Astrocyte of the hippocampus (primary cell): Measurements from ENCODE around the gene MRC2.
"Not testable (repeated sequence)": the region's sequence is repeated elsewhere in the genome, so short reads cannot be mapped to it uniquely, and the experiment has no call there.

ENCODE experiments used
- DNase-seq: peaks from one replicate; pipeline ENCODE4 v3.0.0; 2011; ENCODE audit warnings: low read depth, low spot score

Gene MRC2, protein sequence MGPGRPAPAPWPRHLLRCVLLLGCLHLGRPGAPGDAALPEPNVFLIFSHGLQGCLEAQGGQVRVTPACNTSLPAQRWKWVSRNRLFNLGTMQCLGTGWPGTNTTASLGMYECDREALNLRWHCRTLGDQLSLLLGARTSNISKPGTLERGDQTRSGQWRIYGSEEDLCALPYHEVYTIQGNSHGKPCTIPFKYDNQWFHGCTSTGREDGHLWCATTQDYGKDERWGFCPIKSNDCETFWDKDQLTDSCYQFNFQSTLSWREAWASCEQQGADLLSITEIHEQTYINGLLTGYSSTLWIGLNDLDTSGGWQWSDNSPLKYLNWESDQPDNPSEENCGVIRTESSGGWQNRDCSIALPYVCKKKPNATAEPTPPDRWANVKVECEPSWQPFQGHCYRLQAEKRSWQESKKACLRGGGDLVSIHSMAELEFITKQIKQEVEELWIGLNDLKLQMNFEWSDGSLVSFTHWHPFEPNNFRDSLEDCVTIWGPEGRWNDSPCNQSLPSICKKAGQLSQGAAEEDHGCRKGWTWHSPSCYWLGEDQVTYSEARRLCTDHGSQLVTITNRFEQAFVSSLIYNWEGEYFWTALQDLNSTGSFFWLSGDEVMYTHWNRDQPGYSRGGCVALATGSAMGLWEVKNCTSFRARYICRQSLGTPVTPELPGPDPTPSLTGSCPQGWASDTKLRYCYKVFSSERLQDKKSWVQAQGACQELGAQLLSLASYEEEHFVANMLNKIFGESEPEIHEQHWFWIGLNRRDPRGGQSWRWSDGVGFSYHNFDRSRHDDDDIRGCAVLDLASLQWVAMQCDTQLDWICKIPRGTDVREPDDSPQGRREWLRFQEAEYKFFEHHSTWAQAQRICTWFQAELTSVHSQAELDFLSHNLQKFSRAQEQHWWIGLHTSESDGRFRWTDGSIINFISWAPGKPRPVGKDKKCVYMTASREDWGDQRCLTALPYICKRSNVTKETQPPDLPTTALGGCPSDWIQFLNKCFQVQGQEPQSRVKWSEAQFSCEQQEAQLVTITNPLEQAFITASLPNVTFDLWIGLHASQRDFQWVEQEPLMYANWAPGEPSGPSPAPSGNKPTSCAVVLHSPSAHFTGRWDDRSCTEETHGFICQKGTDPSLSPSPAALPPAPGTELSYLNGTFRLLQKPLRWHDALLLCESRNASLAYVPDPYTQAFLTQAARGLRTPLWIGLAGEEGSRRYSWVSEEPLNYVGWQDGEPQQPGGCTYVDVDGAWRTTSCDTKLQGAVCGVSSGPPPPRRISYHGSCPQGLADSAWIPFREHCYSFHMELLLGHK (N-terminal part only)

DNA sequence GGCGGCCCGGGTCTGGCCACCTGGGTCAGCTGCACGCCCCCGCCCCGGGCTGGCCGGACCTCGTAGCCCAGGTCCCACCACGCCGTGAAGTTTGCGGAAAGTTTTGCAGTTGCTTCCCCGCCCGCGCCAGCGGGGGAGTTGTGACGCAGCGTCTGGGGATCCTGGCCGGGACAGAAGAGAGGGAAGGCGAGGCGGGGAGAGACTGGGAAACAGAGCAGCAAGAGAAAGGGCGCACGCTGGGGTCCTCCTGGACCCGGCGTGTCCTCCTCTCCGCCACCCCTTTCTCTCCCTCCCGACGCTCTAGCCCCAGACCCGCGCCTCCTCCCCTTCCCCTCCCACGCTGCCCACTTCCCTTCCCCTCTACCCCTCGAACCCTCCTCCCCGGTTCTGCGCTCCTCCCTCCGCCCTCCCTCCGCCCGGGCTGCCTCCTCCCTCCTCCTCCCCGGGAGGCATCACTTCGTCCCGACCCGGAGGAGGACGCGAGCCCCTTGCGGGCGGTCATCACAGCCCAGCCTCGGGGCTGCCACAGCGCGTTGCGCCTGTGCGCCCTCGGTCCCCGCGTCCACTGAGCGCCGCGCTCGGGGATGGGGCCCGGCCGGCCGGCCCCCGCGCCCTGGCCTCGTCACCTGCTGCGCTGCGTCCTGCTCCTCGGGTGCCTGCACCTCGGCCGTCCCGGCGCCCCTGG, at the start of gene MRC2:
TSS of gene MRC2 (plus strand) at position 452 of the 685 bp plus-strand sequence. CDS start at position 585, 133 bp downstream.
- DNase-seq, result peak; percentile 94

DNA sequence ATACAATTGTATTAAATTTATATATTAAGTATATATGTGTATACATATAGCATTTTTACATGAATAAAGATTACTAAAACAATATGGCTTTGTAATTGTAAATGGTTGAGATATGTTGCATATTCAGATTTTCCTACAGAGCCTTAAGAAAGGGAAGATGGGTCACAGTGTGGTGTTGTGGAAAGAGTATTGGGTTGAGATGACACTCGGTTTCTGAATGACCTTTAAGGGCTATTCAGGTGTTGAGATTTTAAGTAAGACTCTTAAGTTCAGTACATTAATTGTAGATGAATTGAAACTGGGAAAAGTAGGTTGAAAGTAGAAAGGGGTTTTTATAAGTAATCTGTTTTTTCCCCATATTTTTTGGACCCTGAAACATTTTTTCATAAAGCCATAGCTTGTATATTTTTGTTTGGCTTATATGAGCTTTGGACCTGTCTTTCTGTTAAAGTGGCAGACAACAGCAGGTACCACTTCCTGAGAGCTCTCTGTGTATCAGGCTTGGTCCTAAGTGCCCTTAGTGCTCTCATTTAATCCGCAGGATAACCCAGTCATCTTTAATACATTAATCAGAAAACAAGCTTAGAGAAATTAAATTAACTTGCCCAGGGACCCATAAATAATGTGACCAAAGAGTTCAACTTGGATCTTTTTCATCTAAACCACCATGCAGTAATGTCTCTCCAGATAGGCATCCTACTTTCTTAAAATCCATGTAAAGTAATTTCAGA, 48.5 kb upstream of the MRC2 start:
- no peak for DNase-seq

GRCh38 chr17:62580947-62581346, 46.5 kb upstream of the MRC2 start:
- no peak for DNase-seq

- no peak for DNase-seq
These were observed 45.7 kb upstream of the MRC2 start for GRCh38 chr17:62581764-62582163.

DNA sequence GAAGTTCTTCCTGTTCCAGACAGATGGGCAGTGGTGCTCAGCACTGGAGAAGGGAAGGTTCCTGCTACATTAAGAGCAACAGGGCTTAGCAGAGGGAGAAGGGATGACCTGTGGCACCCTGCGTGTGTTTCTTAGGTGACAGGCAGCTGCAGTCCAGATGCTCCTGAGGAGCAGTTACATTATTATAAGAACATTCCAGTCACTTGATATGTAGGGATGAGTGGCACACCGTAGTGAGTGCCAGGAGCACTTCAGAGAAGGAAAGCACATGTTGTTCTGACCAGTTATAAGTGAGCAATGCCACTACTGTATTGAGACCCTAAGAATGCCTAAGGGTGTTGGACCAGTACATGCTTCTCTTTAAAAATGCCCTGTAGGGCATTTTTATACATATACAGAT, 39.9 kb upstream of the MRC2 start:
- no peak for DNase-seq

- peak; percentile 8 for DNase-seq
These were observed 39.4 kb upstream of the MRC2 start for GRCh38 chr17:62588109-62588508.

DNA sequence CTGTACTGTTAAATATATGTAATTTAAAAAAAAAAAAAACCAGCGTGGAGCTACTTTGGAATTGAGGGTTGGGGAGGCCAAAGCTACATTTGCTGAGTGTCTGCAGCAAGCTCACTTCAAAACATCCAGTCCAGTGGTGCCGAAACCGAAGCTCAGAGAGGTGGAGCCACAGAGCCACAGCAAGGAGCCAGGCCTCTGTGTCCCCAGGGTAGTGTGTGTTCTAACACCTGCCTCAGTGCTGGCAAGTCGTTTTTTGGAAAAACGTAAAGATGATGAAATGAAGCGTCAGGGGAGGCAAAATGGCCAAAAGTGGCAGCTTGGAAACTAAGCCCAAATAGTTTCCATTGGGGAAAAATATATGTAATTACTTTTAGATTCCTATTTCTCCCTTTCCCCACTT, 36.1 kb upstream of the MRC2 start:
- DNase-seq, result no peak

DNA sequence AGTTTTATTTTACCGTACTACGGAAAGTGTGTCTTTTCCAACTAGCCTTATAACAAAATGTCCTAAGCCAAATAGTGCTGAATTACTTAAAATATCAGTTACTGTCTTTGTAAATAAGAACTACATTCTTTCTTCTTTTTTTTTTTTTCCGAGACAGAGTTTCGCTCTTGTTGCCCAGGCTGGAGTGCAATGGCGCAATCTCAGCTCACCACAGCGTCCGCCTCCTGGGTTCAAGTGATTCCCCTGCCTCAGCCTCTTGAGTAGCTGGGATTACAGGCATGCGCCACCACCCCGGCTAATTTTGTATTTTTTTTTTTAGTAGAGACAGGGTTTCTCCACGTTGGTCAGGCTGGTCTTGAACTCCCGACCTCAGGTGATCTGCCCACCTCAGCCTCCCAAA, 35.6 kb upstream of the MRC2 start:
- not testable (repeated sequence) for DNase-seq

GRCh38 chr17:62592341-62593099, 35.0 kb upstream of the MRC2 start:
- DNase-seq, result peak; percentile 9

GRCh38 chr17:62595484-62595883, 32.0 kb upstream of the MRC2 start:
- DNase-seq, result no peak

- no peak for DNase-seq
These were observed 30.8 kb upstream of the MRC2 start for GRCh38 chr17:62596662-62597061.

GRCh38 chr17:62597150-62597549, 30.3 kb upstream of the MRC2 start:
- DNase-seq, result no peak

- DNase-seq, result no peak
These were observed 29.6 kb upstream of the MRC2 start for GRCh38 chr17:62597920-62598319.

DNA sequence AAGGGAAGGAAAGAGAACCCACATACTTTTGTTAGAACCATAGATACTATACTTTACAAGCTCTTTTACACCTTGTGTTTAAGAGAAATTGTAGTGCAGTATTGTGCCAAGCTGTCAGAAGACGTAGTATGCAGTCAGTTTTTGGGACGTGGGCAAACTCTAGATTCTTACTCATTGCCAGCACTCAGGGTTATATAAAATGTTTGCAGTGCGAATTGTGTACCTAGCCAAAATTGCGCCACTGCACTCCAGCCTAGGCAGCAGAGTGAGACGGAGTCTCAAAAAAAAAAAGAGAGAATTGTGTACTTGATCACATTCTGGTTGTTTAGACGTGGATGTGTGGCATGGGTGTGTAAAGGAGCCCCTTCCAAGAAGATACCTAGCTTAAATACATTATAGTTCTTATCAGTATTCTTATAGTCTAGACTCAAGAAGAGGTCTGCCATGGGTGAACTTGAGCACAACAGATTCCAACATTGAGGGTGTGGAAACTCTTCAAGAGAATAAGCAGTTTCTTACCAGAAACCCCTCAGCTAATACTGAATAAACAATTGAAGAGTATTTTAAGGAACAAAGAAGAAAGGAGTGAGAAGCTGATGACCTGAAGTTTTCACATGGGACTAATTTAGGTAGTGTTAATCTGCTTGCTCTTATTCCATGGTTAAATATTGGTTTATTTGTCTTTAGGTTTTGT, 27.4 kb upstream of the MRC2 start:
- no peak for DNase-seq

DNA sequence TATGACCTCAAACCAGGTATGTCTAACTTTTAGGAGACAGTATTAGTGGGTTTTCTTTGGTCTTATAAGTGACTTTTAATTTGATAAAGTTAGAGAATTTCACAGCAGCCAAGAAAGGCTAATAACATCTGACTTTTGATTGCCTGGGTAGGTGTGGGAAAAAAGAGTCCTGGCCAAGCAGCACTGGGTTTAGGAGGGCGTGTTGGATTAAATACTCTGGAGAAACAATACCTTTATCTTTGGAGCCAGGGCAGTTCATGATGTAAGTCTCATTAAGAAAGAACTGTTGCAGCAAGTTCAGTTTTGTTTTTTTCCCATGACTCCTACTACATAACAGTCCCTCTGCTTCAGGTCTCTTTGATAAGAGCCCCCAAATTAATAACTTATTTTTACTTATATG, 26.7 kb upstream of the MRC2 start:
- no peak for DNase-seq

DNA sequence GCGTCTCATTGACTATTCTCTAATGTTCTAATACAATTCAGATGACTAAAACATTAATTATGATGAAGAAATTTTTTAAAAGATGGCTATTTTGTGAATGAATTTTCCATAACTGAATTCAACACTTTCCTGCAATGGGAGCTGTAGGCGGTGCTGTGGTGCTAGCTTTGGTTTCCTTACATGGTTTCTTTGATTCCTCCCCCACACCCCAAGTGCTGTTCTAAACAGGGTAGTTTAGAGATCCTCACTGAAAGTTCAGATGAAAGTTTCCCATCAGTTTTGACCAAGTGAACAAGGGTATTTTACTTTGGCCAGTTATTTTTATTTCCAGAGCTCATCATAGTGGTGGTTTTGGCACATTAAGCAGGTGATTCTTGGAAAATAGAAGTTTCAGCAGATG, 26.0 kb upstream of the MRC2 start:
- no peak for DNase-seq

DNA sequence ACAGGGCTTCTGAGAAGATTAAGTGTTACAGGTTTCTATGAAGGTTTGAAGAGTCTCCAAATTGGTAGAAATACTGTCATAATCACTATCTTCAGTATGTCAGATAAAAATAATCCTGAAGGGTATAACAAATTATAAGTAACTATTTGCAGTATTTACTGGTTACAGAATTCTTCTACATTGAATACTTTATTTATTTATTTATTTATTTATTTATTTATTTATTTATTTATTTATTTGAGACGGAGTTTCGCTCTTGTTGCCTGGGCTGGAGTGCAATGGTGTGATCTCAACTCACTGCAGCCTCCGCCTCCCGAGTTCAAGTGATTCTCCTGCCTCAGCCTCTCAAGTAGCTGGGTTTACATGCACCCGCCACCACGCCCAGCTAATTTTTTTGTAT, 23.7 kb upstream of the MRC2 start:
- not testable (repeated sequence) for DNase-seq

- no peak for DNase-seq
These were observed 21.9 kb upstream of the MRC2 start for GRCh38 chr17:62605588-62605987.

- DNase-seq, result no peak
These were observed 16.2 kb upstream of the MRC2 start for GRCh38 chr17:62611292-62611691.
